Lung (tissue), 12 donors: Measurements from ENCODE around the gene IDE. TPM values are rescaled to one million over a fixed set of nuclear protein-coding genes. Genes with fewer than 3 reads are reported as not detected.

Experiments used
- ATAC-seq: fragments of 200-7000 bp; cut with Tn5 transposase; one replicate; pipeline ENCODE4 v1.9.1; 2020; ENCODE audit warnings: moderate number of reproducible peaks; ENCODE audit not compliant: insufficient read depth, low FRiP score
- DNase-seq, 3 donors: peaks; one replicate each; pipeline ENCODE4 v3.0.0-alpha.2; 2013 to 2017
- H3K27ac ChIP-seq, 2 donors: one replicate each; pipeline ENCODE4 v1.5.1; 2013; ENCODE audit warnings: mild to moderate bottlenecking in 2 of 2, moderate library complexity in 2 of 2, control low read depth in 1 of 2, inconsistent platforms in 1 of 2, low read depth in 1 of 2, low read length in 1 of 2
- H3K27me3 ChIP-seq, 3 donors: one replicate each; pipeline ENCODE4 v1.5.1; 2013; ENCODE audit warnings: low read length in 2 of 3; ENCODE audit not compliant: control insufficient read depth in 3 of 3, insufficient read depth in 3 of 3
- H3K36me3 ChIP-seq, 4 donors: one replicate each; pipeline ENCODE4 v1.5.1; 2013; ENCODE audit warnings: low read length in 4 of 4, mild to moderate bottlenecking in 1 of 4, moderate library complexity in 1 of 4; ENCODE audit not compliant: control insufficient read depth in 4 of 4, insufficient read depth in 4 of 4
- H3K4me1 ChIP-seq, 5 donors: one replicate each; pipeline ENCODE4 v1.5.1; 2013; ENCODE audit warnings: low read length in 5 of 5, mild to moderate bottlenecking in 2 of 5, moderate library complexity in 1 of 5; ENCODE audit not compliant: control insufficient read depth in 5 of 5, insufficient read depth in 5 of 5
- H3K4me3 ChIP-seq: one replicate; pipeline ENCODE4 v1.5.1; 2013; ENCODE audit warnings: mild to moderate bottlenecking, control low read depth, moderate library complexity
- H3K9ac ChIP-seq, 2 donors: one replicate each; pipeline ENCODE4 v1.5.1; 2013; ENCODE audit warnings: low read length in 2 of 2, control low read depth in 1 of 2; ENCODE audit not compliant: insufficient read depth in 1 of 2
- H3K9me3 ChIP-seq, 4 donors: one replicate each; pipeline ENCODE4 v1.5.1; 2013; ENCODE audit warnings: low read length in 3 of 4, mild to moderate bottlenecking in 1 of 4, moderate library complexity in 1 of 4; ENCODE audit not compliant: control insufficient read depth in 4 of 4, insufficient read depth in 3 of 4
- CTCF ChIP-seq: IDR thresholded peaks from 2 replicates; pipeline ENCODE4 v1.5.1; 2012; ENCODE audit warnings: mild to moderate bottlenecking; ENCODE audit errors: control extremely low read depth, extremely low read depth
- WGBS, 2 donors: extraction: QIAGEN DNeasy Blood & Tissue Kit; methylation state at CpG; one replicate each; pipeline ENCODE4 v1.1.7; 2013; 5-methylcytosine and 5-hydroxymethylcytosine counted together
- polyA plus RNA-seq, 2 donors: library from polyadenylated mRNA; stranded (reverse); fragments of 200-250 nt; gene quantifications; one replicate each; pipeline ENCODE4 v1.2.1, GENCODE V29; 2013
- total RNA-seq, 2 donors: library from RNA; depleted of rRNA in 1 of 2; stranded (reverse); fragments of >200 nt in 1 of 2; gene quantifications; one replicate each; pipeline ENCODE4 v1.2.1, GENCODE V29; 2014 to 2021
- donor health status: control.
- donor health status: control.
- donor health status: Bipolar disorder and iron deficiency.
- donor health status: healthy.
- donor health status: DM: yes; HTN: yes; CAD: no.

The IDE gene
- total and polyA plus RNA-seq, 4 donors, result 9.1 to 39.2 (median 21.0) TPM

- Histone ChIP-seq H3K27me3 (no peaks in the 10 kb centered on the region), H3K9ac (no peak overlapping the region), H3K27ac (no peak overlapping the region), H3K4me3 (no peak overlapping the region), H3K4me1 (no peaks in the 10 kb centered on the region), H3K9me3 (no peaks in the 10 kb centered on the region), H3K36me3 (no peaks in the 10 kb centered on the region)
- TF ChIP-seq CTCF, result no peak
- DNase-seq, result peak in 1 of 3 donors; percentile 33
- WGBS, 2 donors, result 72 to 82% methylated on average over 4 of the region's 4 CpGs
- ATAC-seq, result no peak
Observed at GRCh38 chr10:92413519-92413918, 160.4 kb downstream of the IDE start.

GRCh38 chr10:92413011-92413410, 160.9 kb downstream of the IDE start:
- ATAC-seq (no peak), DNase-seq (no peak)
- no peaks in the 10 kb centered on the region for H3K27me3 ChIP-seq
- H3K36me3 ChIP-seq, result no peaks in the 10 kb centered on the region
- no peak overlapping the region for H3K9ac ChIP-seq
- TF ChIP-seq CTCF, result no peak
- no peaks in the 10 kb centered on the region for H3K4me1 ChIP-seq
- H3K4me3 ChIP-seq, result no peak overlapping the region
- WGBS, 2 donors, result 85 to 89% methylated on average over 9 of the region's 9 CpGs
- no peak overlapping the region for H3K27ac ChIP-seq
- no peaks in the 10 kb centered on the region for H3K9me3 ChIP-seq

GRCh38 chr10:92411406-92411805, 162.5 kb downstream of the IDE start:
- no peak for TF ChIP-seq CTCF
- no peak for DNase-seq
- H3K36me3 ChIP-seq, result no peaks in the 10 kb centered on the region
- no peak for ATAC-seq
- no peaks in the 10 kb centered on the region for H3K9me3 ChIP-seq
- no peak overlapping the region for H3K4me3 ChIP-seq
- WGBS, 2 donors, result 91 to 92% methylated on average over 8 of the region's 8 CpGs
- H3K27ac ChIP-seq, result no peak overlapping the region
- no peak overlapping the region for H3K9ac ChIP-seq
- H3K4me1 ChIP-seq, result no peaks in the 10 kb centered on the region
- H3K27me3 ChIP-seq, result no peaks in the 10 kb centered on the region

GRCh38 chr10:92410501-92410900, 163.4 kb downstream of the IDE start:
- no peak overlapping the region for H3K4me3 ChIP-seq
- no peaks in the 10 kb centered on the region for H3K36me3 ChIP-seq
- H3K9me3 ChIP-seq, result no peaks in the 10 kb centered on the region
- DNase-seq (no peak), ATAC-seq (no peak)
- H3K27ac ChIP-seq, result no peak overlapping the region
- no peaks in the 10 kb centered on the region for H3K27me3 ChIP-seq
- H3K9ac ChIP-seq, result no peak overlapping the region
- WGBS, 2 donors, result 91 to 92% methylated on average over 2 of the region's 2 CpGs
- TF ChIP-seq CTCF, result no peak
- H3K4me1 ChIP-seq, result no peaks in the 10 kb centered on the region
